SK-N-SH treated with all-trans-retinoic acid at 6 μM for 48 hours (cell line): ENCODE data around the gene TIMP4.

Experiments
- ATAC-seq: fragments of 200-7000 bp; cut with Tn5 transposase; 3 replicates; pipeline ENCODE4 v1.9.1; 2020; ENCODE audit warnings: mild to moderate bottlenecking, moderate library complexity
- ARNTL ChIP-seq: fragments of 450-650 bp; formaldehyde crosslinking; IDR thresholded peaks from 2 replicates; pipeline ENCODE4 v1.5.0; 2020; ENCODE audit warnings: low read depth, mild to moderate bottlenecking, moderate library complexity, borderline replicate concordance
- CREB5 ChIP-seq: fragments of 250-450 bp; sonication (Bioruptor Pico); IDR thresholded peaks from 2 replicates; pipeline ENCODE4 v1.5.1; 2020; ENCODE audit warnings: low read depth, mild to moderate bottlenecking, moderate library complexity
- CSDC2 ChIP-seq: fragments of 250-450 bp; sonication (Bioruptor Pico); IDR thresholded peaks from 2 replicates; pipeline ENCODE4 v1.5.0; 2020; ENCODE audit warnings: mild to moderate bottlenecking, moderate library complexity
- CSRNP3 ChIP-seq: fragments of 250-450 bp; sonication (Bioruptor Pico); IDR thresholded peaks from 2 replicates; pipeline ENCODE4 v1.5.1; 2021; ENCODE audit warnings: mild to moderate bottlenecking, moderate library complexity
- GLIS3 ChIP-seq: fragments of 250-450 bp; sonication (Bioruptor Pico); IDR thresholded peaks from 2 replicates; pipeline ENCODE4 v1.5.0; 2020; ENCODE audit warnings: mild to moderate bottlenecking, moderate library complexity
- ISL1 ChIP-seq: fragments of 250-450 bp; sonication (Bioruptor Pico); IDR thresholded peaks from 2 replicates; pipeline ENCODE4 v2.1.2; 2022; ENCODE audit warnings: mild to moderate bottlenecking, moderate library complexity
- POU6F1 ChIP-seq: fragments of 250-450 bp; sonication (Bioruptor Pico); IDR thresholded peaks from 2 replicates; pipeline ENCODE4 v1.8.0; 2021; ENCODE audit warnings: low read depth, mild to moderate bottlenecking, moderate library complexity, borderline replicate concordance
- PPARA ChIP-seq: fragments of 250-450 bp; sonication (Bioruptor Pico); IDR thresholded peaks from 2 replicates; pipeline ENCODE4 v1.5.0; 2020; ENCODE audit warnings: mild to moderate bottlenecking, borderline replicate concordance
- RARB ChIP-seq: fragments of 250-450 bp; sonication (Bioruptor Pico); IDR thresholded peaks from 2 replicates; pipeline ENCODE4 v1.8.0; 2021; ENCODE audit warnings: mild to moderate bottlenecking, moderate library complexity
- TCF4 ChIP-seq: fragments of 250-450 bp; sonication (Bioruptor Pico); IDR thresholded peaks from 2 replicates; pipeline ENCODE4 v1.8.0; 2021; ENCODE audit warnings: mild to moderate bottlenecking, moderate library complexity, borderline replicate concordance
- TOX ChIP-seq: fragments of 250-450 bp; sonication (Bioruptor Pico); IDR thresholded peaks from 2 replicates; pipeline ENCODE4 v1.8.0; 2021; ENCODE audit warnings: mild to moderate bottlenecking, moderate library complexity, borderline replicate concordance
- TSHZ2 ChIP-seq: fragments of 250-450 bp; sonication (Bioruptor Pico); IDR thresholded peaks from 2 replicates; pipeline ENCODE4 v1.5.0; 2020; ENCODE audit warnings: mild to moderate bottlenecking, moderate library complexity
- ZC3H10 ChIP-seq: fragments of 250-450 bp; sonication (Bioruptor Pico); IDR thresholded peaks from 2 replicates; pipeline ENCODE4 v1.5.1; 2021; ENCODE audit warnings: mild to moderate bottlenecking, moderate library complexity
- ZFP3 ChIP-seq: fragments of 250-450 bp; sonication (Bioruptor Pico); IDR thresholded peaks from 2 replicates; pipeline ENCODE4 v1.5.0; 2020; ENCODE audit warnings: mild to moderate bottlenecking, moderate library complexity
- ZFP30 ChIP-seq: fragments of 450-650 bp; formaldehyde crosslinking; IDR thresholded peaks from 2 replicates; pipeline ENCODE4 v1.5.0; 2022; ENCODE audit warnings: mild to moderate bottlenecking, moderate library complexity
- ZNF70 ChIP-seq: fragments of 450-650 bp; formaldehyde crosslinking; IDR thresholded peaks from 2 replicates; pipeline ENCODE4 v1.5.0; 2020; ENCODE audit warnings: mild to moderate bottlenecking, moderate library complexity
- ZNF8 ChIP-seq: fragments of 450-650 bp; formaldehyde crosslinking; IDR thresholded peaks from 2 replicates; pipeline ENCODE4 v1.5.0; 2020; ENCODE audit warnings: mild to moderate bottlenecking, moderate library complexity
- TF ChIP-seq, protein P1 (sequence below): fragments of 250-450 bp; sonication (Bioruptor Pico); IDR thresholded peaks from 2 replicates; pipeline ENCODE4 v1.8.0; 2020; ENCODE audit warnings: mild to moderate bottlenecking, moderate library complexity, borderline replicate concordance

TIMP4 gene

DNA sequence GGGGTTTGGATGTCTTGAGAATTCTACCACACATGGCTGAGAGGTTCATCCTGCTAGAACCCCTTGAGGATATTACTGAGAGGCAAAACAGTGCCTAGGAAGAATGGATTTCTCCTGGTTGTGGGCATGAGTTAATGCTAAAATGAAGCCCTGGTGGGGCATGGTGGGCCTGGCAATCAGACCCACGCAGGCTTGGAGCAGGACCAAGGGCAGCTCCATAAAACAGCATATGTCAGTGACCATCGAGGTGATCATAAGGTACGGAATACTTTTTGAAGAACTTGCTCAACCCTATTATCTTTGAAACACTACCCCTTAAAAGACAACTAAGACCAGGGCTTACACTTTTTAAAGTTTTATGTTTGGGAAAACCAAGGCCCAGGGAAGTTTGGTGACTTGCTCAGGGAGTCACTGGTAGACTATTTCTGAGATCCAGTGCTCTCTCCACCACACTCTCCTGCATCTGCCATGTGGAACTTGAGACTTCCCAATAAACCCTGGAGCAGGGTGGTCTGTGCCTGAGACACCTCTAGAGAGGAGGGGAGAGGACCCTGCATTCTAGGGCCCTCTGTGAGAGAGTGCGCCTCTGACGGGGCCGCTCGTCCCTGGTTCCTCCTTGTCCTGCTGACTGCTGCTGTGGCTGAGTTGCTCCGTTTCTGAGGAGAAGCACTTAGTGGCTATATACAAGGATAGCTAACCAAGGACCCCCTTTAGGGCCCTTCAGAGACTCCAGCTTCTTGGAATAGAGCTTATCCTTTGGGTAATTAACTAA is 28.0 kb upstream of the TIMP4 start (continued):
- TF ChIP-seq, protein P1, sequence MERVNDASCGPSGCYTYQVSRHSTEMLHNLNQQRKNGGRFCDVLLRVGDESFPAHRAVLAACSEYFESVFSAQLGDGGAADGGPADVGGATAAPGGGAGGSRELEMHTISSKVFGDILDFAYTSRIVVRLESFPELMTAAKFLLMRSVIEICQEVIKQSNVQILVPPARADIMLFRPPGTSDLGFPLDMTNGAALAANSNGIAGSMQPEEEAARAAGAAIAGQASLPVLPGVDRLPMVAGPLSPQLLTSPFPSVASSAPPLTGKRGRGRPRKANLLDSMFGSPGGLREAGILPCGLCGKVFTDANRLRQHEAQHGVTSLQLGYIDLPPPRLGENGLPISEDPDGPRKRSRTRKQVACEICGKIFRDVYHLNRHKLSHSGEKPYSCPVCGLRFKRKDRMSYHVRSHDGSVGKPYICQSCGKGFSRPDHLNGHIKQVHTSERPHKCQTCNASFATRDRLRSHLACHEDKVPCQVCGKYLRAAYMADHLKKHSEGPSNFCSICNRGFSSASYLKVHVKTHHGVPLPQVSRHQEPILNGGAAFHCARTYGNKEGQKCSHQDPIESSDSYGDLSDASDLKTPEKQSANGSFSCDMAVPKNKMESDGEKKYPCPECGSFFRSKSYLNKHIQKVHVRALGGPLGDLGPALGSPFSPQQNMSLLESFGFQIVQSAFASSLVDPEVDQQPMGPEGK, result no peak
- TF ChIP-seq ZFP3 (CRISPR knock-in tag) (no peak), ZNF8 (no peak), RARB (CRISPR knock-in tag) (no peak)

GRCh38 chr3:12186046-12186445 is 27.3 kb upstream of the TIMP4 start:
- TF ChIP-seq TSHZ2 (no peak), CSRNP3 (no peak), TCF4 (CRISPR knock-in tag) (no peak), GLIS3 (CRISPR knock-in tag) (no peak), ZC3H10 (CRISPR knock-in tag) (no peak), RARB (CRISPR knock-in tag) (no peak), ISL1 (no peak), CSDC2 (CRISPR knock-in tag) (no peak)

GRCh38 chr3:12185172-12185710 is 26.5 kb upstream of the TIMP4 start:
- ATAC-seq, result no peak
- TF ChIP-seq CREB5 (CRISPR knock-in tag), result no peak
- TF ChIP-seq ISL1, result no peak
- no peak for TF ChIP-seq TOX (CRISPR knock-in tag)
- no peak for TF ChIP-seq ZNF70 (CRISPR knock-in tag)

More at GRCh38 chr3:12186046-12186445, 27.3 kb upstream of the TIMP4 start:
- no peak for ATAC-seq

DNA sequence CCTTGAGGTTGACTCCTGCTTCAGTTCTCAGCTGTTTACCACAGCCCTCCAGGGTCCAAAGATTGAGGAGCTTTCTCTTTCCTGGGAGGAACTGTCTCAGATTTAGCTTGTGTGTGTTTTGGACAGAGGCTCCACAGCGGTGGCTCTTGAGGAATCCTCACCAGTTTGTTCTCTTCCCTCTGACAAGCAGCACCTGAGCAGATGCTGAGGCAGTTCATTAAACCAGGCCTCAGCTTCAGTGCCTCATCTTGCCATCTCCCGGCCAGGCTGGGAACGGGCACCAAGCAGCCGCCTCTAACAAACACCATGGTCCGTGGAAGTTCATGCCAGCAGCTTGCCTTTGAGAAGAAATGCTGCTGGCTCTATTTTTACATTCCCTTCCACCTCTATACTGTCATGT is 25.8 kb upstream of the TIMP4 start:
- TF ChIP-seq PPARA (no peak), CSDC2 (CRISPR knock-in tag) (no peak), RARB (CRISPR knock-in tag) (no peak), CREB5 (CRISPR knock-in tag) (no peak), ARNTL (CRISPR knock-in tag) (no peak), ZNF8 (no peak), ZFP30 (CRISPR knock-in tag) (no peak), TCF4 (CRISPR knock-in tag) (no peak), POU6F1 (CRISPR knock-in tag) (no peak), ZFP3 (CRISPR knock-in tag) (no peak)
- TF ChIP-seq, protein P1, result no peak
- ATAC-seq, result no peak
